GM12878 (cell line): Measurements from ENCODE around the gene MAGEA2.

ENCODE experiments used
- BMI1 ChIP-seq: fragments of 450-650 bp; IDR thresholded peaks from 2 replicates; pipeline ENCODE4 v1.6.1; 2016; ENCODE audit warnings: mild to moderate bottlenecking, moderate library complexity, borderline replicate concordance
- CREB1 ChIP-seq: IDR thresholded peaks from 2 replicates; pipeline ENCODE4 v1.6.1; 2012; ENCODE audit warnings: low read depth, mild to moderate bottlenecking, inconsistent platforms
- CTCF ChIP-seq, 3 experiments: IDR thresholded peaks in 2 of 3; conservative IDR thresholded peaks in 1 of 3; 2 replicates each; pipeline ENCODE4 v1.5.1; 2011; ENCODE audit warnings: low read depth in 3 of 3, low read length in 3 of 3, mild to moderate bottlenecking in 3 of 3, control low read depth in 2 of 3, moderate library complexity in 2 of 3, inconsistent platforms in 1 of 3, mixed read lengths in 1 of 3; ENCODE audit not compliant: control insufficient read depth in 2 of 3, insufficient read depth in 1 of 3; ENCODE audit errors: extremely low read depth in 1 of 3
- EP300 ChIP-seq, 2 experiments: fragments of 150-350 bp in 1 of 2; IDR thresholded peaks; 2 replicates each; pipeline ENCODE4 v1.6.1; 2011 to 2012; ENCODE audit warnings: low read depth in 2 of 2, low read length in 2 of 2, borderline replicate concordance in 1 of 2, improper control_type of control experiment in 1 of 2, inconsistent platforms in 1 of 2; ENCODE audit not compliant: control insufficient read depth in 1 of 2
- EZH2 ChIP-seq: IDR thresholded peaks from 2 replicates; pipeline ENCODE4 v1.6.1; 2012; ENCODE audit warnings: low read depth, mild to moderate bottlenecking, control low read depth, inconsistent platforms, low read length, borderline replicate concordance; ENCODE audit not compliant: control insufficient read depth
- GABPA ChIP-seq: IDR thresholded peaks from 2 replicates; pipeline ENCODE4 v1.6.1; 2014; ENCODE audit warnings: antibody characterized with exemption, low read depth, mild to moderate bottlenecking, inconsistent platforms
- HDAC2 ChIP-seq: fragments of 200-600 bp; sonication (generic); IDR thresholded peaks from 2 replicates; pipeline ENCODE4 v1.6.1; 2017
- JUND ChIP-seq: IDR thresholded peaks from 2 replicates; pipeline ENCODE4 v1.6.1; 2012; ENCODE audit warnings: low read depth, mild to moderate bottlenecking, low read length, improper control_type of control experiment, moderate library complexity
- RAD21 ChIP-seq: IDR thresholded peaks from 2 replicates; pipeline ENCODE4 v1.6.1; 2011; ENCODE audit warnings: mild to moderate bottlenecking, low read depth, low read length, moderate library complexity; ENCODE audit not compliant: insufficient read depth
- REST ChIP-seq: IDR thresholded peaks from 2 replicates; pipeline ENCODE4 v1.6.1; 2012; ENCODE audit warnings: mild to moderate bottlenecking, low read depth, low read length
- SMC3 ChIP-seq: IDR thresholded peaks from 2 replicates; pipeline ENCODE4 v1.6.1; 2011; ENCODE audit warnings: low read length, improper control_type of control experiment, borderline replicate concordance
- SUPT20H ChIP-seq: IDR thresholded peaks from 2 replicates; pipeline ENCODE4 v1.6.1; 2011; ENCODE audit warnings: low read depth, mild to moderate bottlenecking, low read length, moderate library complexity, borderline replicate concordance; ENCODE audit not compliant: control insufficient read depth
- YBX1 ChIP-seq: fragments of 450-650 bp; IDR thresholded peaks from 2 replicates; pipeline ENCODE4 v1.6.1; 2016; ENCODE audit warnings: antibody characterized with exemption
- YY1 ChIP-seq: IDR thresholded peaks from 2 replicates; pipeline ENCODE4 v1.6.1; 2011; ENCODE audit warnings: low read depth, mild to moderate bottlenecking, low read length

GRCh38 chrX:152735101-152735500 lies 18.5 kb downstream of the MAGEA2 start:
- TF ChIP-seq SUPT20H: no peak
- TF ChIP-seq CTCF (IDR thresholded peaks at IDR 0.05 in 2 of 3, conservative IDR thresholded peaks at IDR 0.05 in 1 of 3; ENCODE audit: control insufficient read depth in 2 of 3, extremely low read depth in 1 of 3, insufficient read depth in 1 of 3, low read depth in 3 of 3, low read length in 3 of 3): no peak
- no peak for TF ChIP-seq HDAC2
- no peak for TF ChIP-seq YBX1
- TF ChIP-seq GABPA: no peak
- no peak for TF ChIP-seq CREB1
- TF ChIP-seq REST: no peak
- TF ChIP-seq BMI1: no peak
- TF ChIP-seq SMC3: no peak
- TF ChIP-seq YY1: no peak
- no peak for TF ChIP-seq EP300 (IDR thresholded peaks at IDR 0.05; ENCODE audit: borderline replicate concordance in 1 of 2, control insufficient read depth in 1 of 2, low read depth in 2 of 2, low read length in 2 of 2)
- TF ChIP-seq RAD21: no peak
- no peak for TF ChIP-seq JUND
- no peak for TF ChIP-seq EZH2
